ENCODE results near the gene FOXD4L4. TPM values are rescaled to one million over a fixed set of nuclear protein-coding genes. Genes with fewer than 3 reads are reported as not detected.
"Not testable (repeated sequence)": the region's sequence is repeated elsewhere in the genome, so short reads cannot be mapped to it uniquely, and the experiment has no call there.

The FOXD4L4 gene
- 0.22 TPM for polyA plus RNA-seq (2012; ENCODE audit: insufficient read depth, insufficient read length, low read depth)

DNA sequence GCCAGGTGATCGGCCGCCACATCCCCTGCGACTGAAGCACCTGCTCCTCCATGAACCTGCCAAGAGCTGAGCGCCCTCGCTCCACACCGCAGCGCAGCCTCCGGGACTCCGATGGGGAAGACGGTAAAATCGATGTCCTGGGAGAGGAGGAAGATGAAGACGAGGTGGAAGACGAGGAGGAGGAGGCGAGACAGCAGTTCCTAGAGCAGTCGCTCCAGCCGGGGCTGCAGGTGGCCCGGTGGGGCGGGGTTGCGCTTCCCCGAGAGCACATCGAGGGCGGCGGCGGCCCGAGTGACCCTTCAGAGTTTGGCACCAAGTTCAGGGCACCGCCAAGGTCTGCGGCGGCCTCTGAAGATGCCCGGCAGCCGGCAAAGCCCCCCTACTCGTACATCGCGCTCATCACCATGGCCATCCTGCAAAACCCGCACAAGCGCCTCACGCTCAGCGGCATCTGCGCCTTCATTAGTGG is at the start of gene FOXD4L4:
Gene FOXD4L4, plus strand, starts transcription at position 51 of the 469 bp plus-strand sequence. Its CDS starts 0 bp downstream, at position 51.
- not testable (repeated sequence) for DNase-seq; H3K4me3 ChIP-seq (ENCODE audit: low read depth, low read length); H3K36me3 ChIP-seq

GRCh38 chr9:65703550-65703949 is 33.4 kb upstream of the FOXD4L4 start:
- H3K36me3 ChIP-seq; H3K4me1 ChIP-seq; H3K4me3 ChIP-seq (ENCODE audit: low read depth, low read length); DNase-seq; H3K27me3 ChIP-seq; H3K9me3 ChIP-seq: not testable (repeated sequence)

More for the DNA sequence above, at the start of gene FOXD4L4:
- not testable (repeated sequence) for H3K27me3 ChIP-seq, H3K9me3 ChIP-seq, H3K4me1 ChIP-seq

DNA sequence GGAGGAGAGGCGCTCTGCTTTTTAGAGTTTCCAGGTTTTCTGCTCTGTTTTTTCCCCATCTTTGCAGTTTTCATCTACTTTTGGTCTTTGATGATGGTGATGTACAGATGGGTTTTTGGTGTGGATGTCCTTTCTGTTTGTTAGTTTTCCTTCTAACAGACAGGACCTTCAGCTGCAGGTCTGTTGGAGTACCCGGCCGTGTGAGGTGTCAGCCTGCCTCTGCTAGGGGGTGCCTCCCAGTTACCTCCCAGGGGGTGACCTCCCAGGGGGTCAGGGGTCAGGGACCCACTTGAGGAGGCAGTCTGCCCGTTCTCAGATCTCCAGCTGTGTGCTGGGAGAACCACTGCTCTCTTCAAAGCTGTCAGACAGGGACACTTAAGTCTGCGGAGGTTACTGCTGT is 22.5 kb upstream of the FOXD4L4 start:
- H3K4me1 ChIP-seq; H3K4me3 ChIP-seq (ENCODE audit: low read depth, low read length); H3K36me3 ChIP-seq; H3K9me3 ChIP-seq; DNase-seq; H3K27me3 ChIP-seq: not testable (repeated sequence)

DNA sequence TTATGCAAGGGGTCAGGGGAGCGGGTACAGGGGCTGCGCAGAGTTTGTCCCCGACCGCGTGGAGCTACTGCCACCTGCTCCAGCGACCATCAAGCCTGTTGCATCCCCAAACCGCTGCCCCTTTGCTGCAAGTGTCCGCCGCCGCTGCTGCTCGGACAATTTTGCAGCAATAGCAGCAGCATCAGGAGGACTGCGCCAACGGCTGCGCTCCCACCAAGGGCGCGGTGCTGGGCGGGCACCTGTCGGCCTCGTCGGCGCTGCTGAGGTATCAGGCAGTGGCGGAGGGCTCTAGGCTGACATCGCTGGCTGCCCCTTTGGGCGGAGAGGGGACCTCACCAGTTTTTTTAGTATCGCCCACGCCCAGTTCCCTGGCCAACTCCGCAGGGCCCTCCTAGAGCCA is 1.2 kb downstream of the FOXD4L4 start:
- H3K36me3 ChIP-seq; DNase-seq; H3K9me3 ChIP-seq; H3K27me3 ChIP-seq; H3K4me1 ChIP-seq; H3K4me3 ChIP-seq (ENCODE audit: low read depth, low read length): not testable (repeated sequence)

All from BE2C (cell line).